ENCODE measurements around the gene CBARP.

Gene CBARP

DNA sequence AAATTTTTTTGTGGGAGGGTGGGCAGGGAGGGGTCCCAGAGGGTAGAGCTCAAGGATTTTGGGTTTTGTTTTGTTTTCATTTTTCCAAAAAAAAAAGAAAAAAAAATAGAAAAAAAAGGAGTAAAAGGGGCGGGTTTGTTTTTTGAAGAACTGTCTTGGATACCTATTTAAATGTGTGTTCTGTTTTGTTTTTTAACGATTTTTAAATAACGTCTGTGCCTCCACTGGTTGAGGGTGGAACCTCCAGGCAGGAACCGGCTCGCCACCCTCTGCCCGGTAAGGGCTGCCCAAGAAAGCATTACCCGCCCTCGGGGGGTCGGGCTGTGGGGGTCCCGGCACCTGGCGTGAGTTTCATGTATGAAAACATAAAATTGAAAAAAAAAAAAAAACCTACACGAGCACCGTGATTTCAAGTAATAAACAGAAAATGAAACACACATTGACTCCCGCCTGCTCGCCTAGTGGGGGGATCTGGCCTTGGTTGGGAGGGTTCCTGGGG, 21.0 kb upstream of the CBARP start:
- H3K4me3 ChIP-seq (ENCODE audit: low read length in 2 of 2): peak overlapping the region; percentile 57 to 64
- peak overlapping the region; percentile 86 for H3K9ac ChIP-seq (ENCODE audit: low read depth in 1 of 2, low read length in 2 of 2)

DNA sequence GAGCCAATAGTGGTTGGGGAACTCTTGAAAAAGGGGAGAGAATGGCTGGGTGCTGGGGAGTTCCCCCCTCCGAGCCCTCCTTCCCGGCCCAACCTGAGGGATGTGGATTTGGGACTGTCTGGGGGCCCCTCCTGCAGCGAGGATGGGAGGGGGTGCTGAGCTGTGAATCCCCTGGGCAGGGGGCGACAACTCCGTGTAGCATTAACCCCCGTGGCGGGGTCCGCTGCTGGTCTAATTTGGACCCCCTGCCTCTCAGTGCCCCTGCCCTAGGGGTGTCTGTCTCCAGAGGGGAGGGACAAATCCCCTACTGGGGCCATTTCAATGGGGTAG, 20.3 kb upstream of the CBARP start:
- Histone ChIP-seq H3K9me3 (ENCODE audit: control insufficient read depth in 2 of 2, low read length in 2 of 2) (no peaks in the 10 kb centered on the region), H3K27me3 (ENCODE audit: control insufficient read depth in 2 of 2, insufficient read depth in 2 of 2, low read length in 2 of 2) (no peaks in the 10 kb centered on the region), H3K4me1 (ENCODE audit: control insufficient read depth in 2 of 2, insufficient read depth in 2 of 2, low read length in 2 of 2) (peaks cover 68 to 86% of the 10 kb centered on the region in 2 donors), H3K4me3 (ENCODE audit: low read length in 2 of 2) (no peak overlapping the region), H3K27ac (ENCODE audit: low read depth in 2 of 2, low read length in 2 of 2) (peak overlapping the region; percentile 99 to 100), H3K9ac (ENCODE audit: low read depth in 1 of 2, low read length in 2 of 2) (peak overlapping the region in 1 of 2 donors; percentile 86), H3K36me3 (ENCODE audit: control insufficient read depth in 2 of 2, insufficient read depth in 2 of 2, low read length in 2 of 2) (peaks cover 29 to 36% of the 10 kb centered on the region in 2 donors)

More for the DNA sequence above, 21.0 kb upstream of the CBARP start:
- Histone ChIP-seq H3K9me3 (ENCODE audit: control insufficient read depth in 2 of 2, low read length in 2 of 2) (no peaks in the 10 kb centered on the region), H3K27ac (ENCODE audit: low read depth in 2 of 2, low read length in 2 of 2) (peak overlapping the region; percentile 99 to 100), H3K27me3 (ENCODE audit: control insufficient read depth in 2 of 2, insufficient read depth in 2 of 2, low read length in 2 of 2) (no peaks in the 10 kb centered on the region), H3K4me1 (ENCODE audit: control insufficient read depth in 2 of 2, insufficient read depth in 2 of 2, low read length in 2 of 2) (peaks cover 65 to 83% of the 10 kb centered on the region in 2 donors), H3K36me3 (ENCODE audit: control insufficient read depth in 2 of 2, insufficient read depth in 2 of 2, low read length in 2 of 2) (peaks cover 29 to 36% of the 10 kb centered on the region in 2 donors)

- H3K9me3 ChIP-seq (ENCODE audit: control insufficient read depth in 2 of 2, low read length in 2 of 2): no peaks in the 10 kb centered on the region
- no peaks in the 10 kb centered on the region for H3K27me3 ChIP-seq (ENCODE audit: control insufficient read depth in 2 of 2, insufficient read depth in 2 of 2, low read length in 2 of 2)
- H3K9ac ChIP-seq (ENCODE audit: low read depth in 1 of 2, low read length in 2 of 2): no peak overlapping the region
- no peak overlapping the region for H3K4me3 ChIP-seq (ENCODE audit: low read length in 2 of 2)
- peak overlapping the region; percentile 99 to 100 for H3K27ac ChIP-seq (ENCODE audit: low read depth in 2 of 2, low read length in 2 of 2)
- H3K4me1 ChIP-seq (ENCODE audit: control insufficient read depth in 2 of 2, insufficient read depth in 2 of 2, low read length in 2 of 2): peaks cover 63 to 81% of the 10 kb centered on the region in 2 donors
- H3K36me3 ChIP-seq (ENCODE audit: control insufficient read depth in 2 of 2, insufficient read depth in 2 of 2, low read length in 2 of 2): peaks cover 29 to 36% of the 10 kb centered on the region in 2 donors
Measured at GRCh38 chr19:1257475-1258162, 19.8 kb upstream of the CBARP start.

- Histone ChIP-seq H3K27me3 (ENCODE audit: control insufficient read depth in 2 of 2, insufficient read depth in 2 of 2, low read length in 2 of 2) (no peaks in the 10 kb centered on the region), H3K9ac (ENCODE audit: low read depth in 1 of 2, low read length in 2 of 2) (peak overlapping the region in 1 of 2 donors; percentile 10), H3K9me3 (ENCODE audit: control insufficient read depth in 2 of 2, low read length in 2 of 2) (no peaks in the 10 kb centered on the region), H3K4me3 (ENCODE audit: low read length in 2 of 2) (no peak overlapping the region), H3K27ac (ENCODE audit: low read depth in 2 of 2, low read length in 2 of 2) (peak overlapping the region; percentile 22 to 23), H3K36me3 (ENCODE audit: control insufficient read depth in 2 of 2, insufficient read depth in 2 of 2, low read length in 2 of 2) (peaks cover 31 to 37% of the 10 kb centered on the region in 2 donors), H3K4me1 (ENCODE audit: control insufficient read depth in 2 of 2, insufficient read depth in 2 of 2, low read length in 2 of 2) (peaks cover 57 to 78% of the 10 kb centered on the region in 2 donors)
Measured at GRCh38 chr19:1256646-1257474, 19.1 kb upstream of the CBARP start.

GRCh38 chr19:1255186-1256161, 17.7 kb upstream of the CBARP start:
- Histone ChIP-seq H3K4me1 (ENCODE audit: control insufficient read depth in 2 of 2, insufficient read depth in 2 of 2, low read length in 2 of 2) (peaks cover 54 to 73% of the 10 kb centered on the region in 2 donors), H3K9me3 (ENCODE audit: control insufficient read depth in 2 of 2, low read length in 2 of 2) (no peaks in the 10 kb centered on the region), H3K36me3 (ENCODE audit: control insufficient read depth in 2 of 2, insufficient read depth in 2 of 2, low read length in 2 of 2) (peaks cover 33 to 41% of the 10 kb centered on the region in 2 donors), H3K27ac (ENCODE audit: low read depth in 2 of 2, low read length in 2 of 2) (peak overlapping the region; percentile 96 to 99), H3K4me3 (ENCODE audit: low read length in 2 of 2) (no peak overlapping the region), H3K9ac (ENCODE audit: low read depth in 1 of 2, low read length in 2 of 2) (no peak overlapping the region), H3K27me3 (ENCODE audit: control insufficient read depth in 2 of 2, insufficient read depth in 2 of 2, low read length in 2 of 2) (no peaks in the 10 kb centered on the region)

- Histone ChIP-seq H3K9ac (ENCODE audit: low read depth in 1 of 2, low read length in 2 of 2) (peak overlapping the region in 1 of 2 donors; percentile 92), H3K4me3 (ENCODE audit: low read length in 2 of 2) (no peak overlapping the region), H3K9me3 (ENCODE audit: control insufficient read depth in 2 of 2, low read length in 2 of 2) (no peaks in the 10 kb centered on the region), H3K27me3 (ENCODE audit: control insufficient read depth in 2 of 2, insufficient read depth in 2 of 2, low read length in 2 of 2) (no peaks in the 10 kb centered on the region), H3K4me1 (ENCODE audit: control insufficient read depth in 2 of 2, insufficient read depth in 2 of 2, low read length in 2 of 2) (peaks cover 46 to 65% of the 10 kb centered on the region in 2 donors), H3K36me3 (ENCODE audit: control insufficient read depth in 2 of 2, insufficient read depth in 2 of 2, low read length in 2 of 2) (peaks cover 33 to 41% of the 10 kb centered on the region in 2 donors), H3K27ac (ENCODE audit: low read depth in 2 of 2, low read length in 2 of 2) (peak overlapping the region; percentile 96 to 99)
Measured at GRCh38 chr19:1254530-1255185, 16.9 kb upstream of the CBARP start.

GRCh38 chr19:1254081-1254527, 16.3 kb upstream of the CBARP start:
- Histone ChIP-seq H3K9me3 (ENCODE audit: control insufficient read depth in 2 of 2, low read length in 2 of 2) (no peaks in the 10 kb centered on the region), H3K9ac (ENCODE audit: low read depth in 1 of 2, low read length in 2 of 2) (peak overlapping the region in 1 of 2 donors; percentile 92), H3K27ac (ENCODE audit: low read depth in 2 of 2, low read length in 2 of 2) (peak overlapping the region; percentile 96 to 99), H3K4me3 (ENCODE audit: low read length in 2 of 2) (no peak overlapping the region), H3K36me3 (ENCODE audit: control insufficient read depth in 2 of 2, insufficient read depth in 2 of 2, low read length in 2 of 2) (peaks cover 33 to 41% of the 10 kb centered on the region in 2 donors), H3K27me3 (ENCODE audit: control insufficient read depth in 2 of 2, insufficient read depth in 2 of 2, low read length in 2 of 2) (no peaks in the 10 kb centered on the region), H3K4me1 (ENCODE audit: control insufficient read depth in 2 of 2, insufficient read depth in 2 of 2, low read length in 2 of 2) (peaks cover 41 to 59% of the 10 kb centered on the region in 2 donors)

- peak overlapping the region; percentile 96 to 99 for H3K27ac ChIP-seq (ENCODE audit: low read depth in 2 of 2, low read length in 2 of 2)
- H3K27me3 ChIP-seq (ENCODE audit: control insufficient read depth in 2 of 2, insufficient read depth in 2 of 2, low read length in 2 of 2): no peaks in the 10 kb centered on the region
- H3K36me3 ChIP-seq (ENCODE audit: control insufficient read depth in 2 of 2, insufficient read depth in 2 of 2, low read length in 2 of 2): peaks cover 33 to 41% of the 10 kb centered on the region in 2 donors
- no peaks in the 10 kb centered on the region for H3K9me3 ChIP-seq (ENCODE audit: control insufficient read depth in 2 of 2, low read length in 2 of 2)
- H3K4me1 ChIP-seq (ENCODE audit: control insufficient read depth in 2 of 2, insufficient read depth in 2 of 2, low read length in 2 of 2): peaks cover 41 to 54% of the 10 kb centered on the region in 2 donors
- peak overlapping the region; percentile 56 to 92 for H3K9ac ChIP-seq (ENCODE audit: low read depth in 1 of 2, low read length in 2 of 2)
- H3K4me3 ChIP-seq (ENCODE audit: low read length in 2 of 2): peak overlapping the region; percentile 55 to 86
Measured at GRCh38 chr19:1253514-1254080, 15.8 kb upstream of the CBARP start.

All from mucosa of rectum (tissue), 2 donors.